ENCODE measurements around the gene DPEP2NB. TPM values are rescaled to one million over a fixed set of nuclear protein-coding genes. Genes with fewer than 3 reads are reported as not detected.

Gene DPEP2NB
- total RNA-seq, 4 donors from 2014 or later, result not detected

GRCh38 chr16:67989322-67990017 lies 26.2 kb downstream of the DPEP2NB start:
- intact Hi-C loops (cut with DNase I; ENCODE audit: low total_unique reads), result loop anchor here (2.0 kb wide), 1 partner anchor 55 kb away; no protein-coding TSS in a partner anchor
- Histone ChIP-seq H3K9me3 (no peaks in the 10 kb centered on the region), H3K4me1 (peaks cover 56 to 72% of the 10 kb centered on the region in 2 donors), H3K27me3 (no peaks in the 10 kb centered on the region), H3K36me3 (no peaks in the 10 kb centered on the region), H3K27ac (peak overlapping the region; percentile 83 to 93 (median 92)), H3K4me3 (no peak overlapping the region)
- DNase-seq, result peak; percentile 59 to 77
- peak; percentile 63 to 75 for ATAC-seq
- TF ChIP-seq CTCF (IDR thresholded peaks at IDR 0.05 in 4 of 5, conservative IDR thresholded peaks at IDR 0.05 in 1 of 5) (no peak), POLR2A (IDR thresholded peaks at IDR 0.05) (no peak)
- in situ Hi-C loops (cut with MboI; ENCODE audit: low sequenced_read_pairs in 4 of 4), result loop anchor here in 2 of 4 donors (5.0 to 10.0 kb wide), 2 partner anchors 55 to 58 kb away; no protein-coding TSS in a partner anchor

GRCh38 chr16:67988675-67989074 lies 27.0 kb downstream of the DPEP2NB start:
- no peak for ATAC-seq
- in situ Hi-C loops (cut with MboI; ENCODE audit: low sequenced_read_pairs in 4 of 4), result no loop called here
- no peak for TF ChIP-seq POLR2A (IDR thresholded peaks at IDR 0.05)
- TF ChIP-seq CTCF (IDR thresholded peaks at IDR 0.05 in 4 of 5, conservative IDR thresholded peaks at IDR 0.05 in 1 of 5), result no peak

GRCh38 chr16:67987460-67988160 lies 28.1 kb downstream of the DPEP2NB start:
- Histone ChIP-seq H3K27me3 (no peaks in the 10 kb centered on the region), H3K9me3 (no peaks in the 10 kb centered on the region), H3K27ac (peak overlapping the region; percentile 83 to 93 (median 92)), H3K4me1 (peaks cover 64 to 65% of the 10 kb centered on the region in 2 donors), H3K36me3 (no peaks in the 10 kb centered on the region), H3K4me3 (peak overlapping the region; percentile 10 to 49 (median 42))
- DNase-seq (peak; percentile 65 to 83), ATAC-seq (peak; percentile 78 to 80)
- TF ChIP-seq CTCF (IDR thresholded peaks at IDR 0.05 in 4 of 5, conservative IDR thresholded peaks at IDR 0.05 in 1 of 5) (no peak), POLR2A (IDR thresholded peaks at IDR 0.05) (peak; percentile 53 to 62)
- in situ Hi-C loops (cut with MboI; ENCODE audit: low sequenced_read_pairs in 4 of 4), result no loop called here
- intact Hi-C loops (cut with DNase I; ENCODE audit: low total_unique reads), result loop anchor here (1.0 to 2.0 kb wide), 3 partner anchors 21 to 94 kb away; partner anchors contain the start of gene PSKH1

More at GRCh38 chr16:67988675-67989074, 27.0 kb downstream of the DPEP2NB start:
- Histone ChIP-seq H3K27ac (peak overlapping the region; percentile 83 to 93 (median 92)), H3K4me3 (no peak overlapping the region), H3K27me3 (no peaks in the 10 kb centered on the region), H3K9me3 (no peaks in the 10 kb centered on the region), H3K36me3 (no peaks in the 10 kb centered on the region), H3K4me1 (peaks cover 64 to 75% of the 10 kb centered on the region in 2 donors)
- intact Hi-C loops (cut with DNase I; ENCODE audit: low total_unique reads), result loop anchor here (2.0 kb wide), 1 partner anchor 54 kb away; no protein-coding TSS in a partner anchor
- DNase-seq, result no peak

GRCh38 chr16:67986949-67987348 lies 28.8 kb downstream of the DPEP2NB start:
- Histone ChIP-seq H3K4me3 (no peak overlapping the region), H3K9me3 (no peaks in the 10 kb centered on the region), H3K36me3 (no peaks in the 10 kb centered on the region), H3K27me3 (no peaks in the 10 kb centered on the region), H3K4me1 (peaks cover 64 to 65% of the 10 kb centered on the region in 2 donors), H3K27ac (peak overlapping the region; percentile 83 to 93 (median 92))
- intact Hi-C loops (cut with DNase I; ENCODE audit: low total_unique reads), result loop anchor here (1.0 to 2.0 kb wide), 2 partner anchors 20 to 94 kb away; partner anchors contain the start of gene PSKH1
- DNase-seq (no peak), ATAC-seq (peak in 1 of 2 donors; percentile 3)
- in situ Hi-C loops (cut with MboI; ENCODE audit: low sequenced_read_pairs in 4 of 4), result no loop called here
- no peak for TF ChIP-seq CTCF (IDR thresholded peaks at IDR 0.05 in 4 of 5, conservative IDR thresholded peaks at IDR 0.05 in 1 of 5)
- no peak for TF ChIP-seq POLR2A (IDR thresholded peaks at IDR 0.05)
